Activated T-cell treated with anti-CD3 and anti-CD28 coated beads, Interleukin-2, amount 50 U/mL, for 4 hours (primary cell): ENCODE measurements around the gene ARMC6. TPM values are rescaled to one million over a fixed set of nuclear protein-coding genes. Genes with fewer than 3 reads are reported as not detected.

Source experiments
- ATAC-seq, 2 donors: fragments of 200-7000 bp; cut with Tn5 transposase; one replicate each; pipeline ENCODE4 v1.10.0; 2021
- DNase-seq: peaks from one replicate; pipeline ENCODE4 v3.0.0-alpha.2; 2020
- H3K27me3 Mint-ChIP-seq: one replicate; pipeline ENCODE4 v1.8.0; 2021; ENCODE audit warnings: low read depth, mixed read lengths
- H3K36me3 Mint-ChIP-seq: one replicate; pipeline ENCODE4 v1.8.0; 2022; ENCODE audit warnings: mixed read lengths; ENCODE audit not compliant: insufficient read depth
- H3K4me1 Mint-ChIP-seq: one replicate; pipeline ENCODE4 v1.8.0; 2021; ENCODE audit warnings: low read depth, mixed read lengths
- H3K4me3 Mint-ChIP-seq: one replicate; pipeline ENCODE4 v1.8.0; 2021; ENCODE audit warnings: mild to moderate bottlenecking, moderate library complexity, mixed read lengths
- H3K9me3 Mint-ChIP-seq: one replicate; pipeline ENCODE4 v1.8.0; 2021; ENCODE audit warnings: mixed read lengths
- total RNA-seq, 3 donors: library from RNA; stranded (reverse); gene quantifications; one replicate each; pipeline ENCODE4 v1.2.1, GENCODE V29; 2021

Gene ARMC6
- 10 to 100 TPM; 80.0 to 93.9 (median 80.6) TPM for total RNA-seq

DNA sequence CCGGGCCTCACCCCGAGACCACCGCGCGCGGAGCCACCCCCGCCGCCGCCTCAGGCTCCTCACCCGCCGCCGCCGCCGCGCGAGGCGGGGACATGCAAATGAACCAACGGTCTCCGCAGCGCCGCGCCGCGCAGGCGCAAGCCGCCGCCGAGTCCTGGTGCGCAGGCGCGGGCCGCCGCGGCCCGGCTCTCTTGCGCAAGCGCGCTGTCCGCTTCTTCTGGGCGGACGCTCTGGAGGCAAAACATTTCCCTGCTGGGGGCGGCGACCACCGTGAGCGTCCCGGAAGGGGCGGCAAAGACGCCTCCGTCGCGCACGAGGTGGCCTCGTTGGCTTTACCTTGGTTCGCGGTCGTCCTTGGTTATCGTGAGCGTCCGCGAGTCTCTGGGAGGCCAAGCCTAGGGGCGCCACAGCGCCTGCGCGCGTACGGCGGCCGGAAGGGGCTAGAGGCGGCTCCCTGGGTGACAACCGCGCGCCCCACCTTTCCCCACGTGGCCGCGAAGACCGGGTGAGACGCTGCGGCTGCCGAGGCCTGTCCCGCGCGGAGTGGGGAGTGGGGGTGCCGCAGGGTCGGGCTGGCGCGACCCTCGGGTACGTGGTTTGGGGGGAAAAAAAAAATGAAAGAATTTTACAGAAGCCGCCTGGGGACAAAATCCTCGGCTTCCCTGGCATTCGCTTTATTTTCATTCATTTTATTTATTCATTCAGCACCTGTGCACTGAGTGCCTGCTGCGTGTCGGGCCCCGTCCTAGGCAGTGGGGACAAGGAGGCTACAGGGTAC lies at the start of gene ARMC6, which contains the start of gene SUGP2:
TSS of gene ARMC6 (plus strand) at position 178 of the 778 bp plus-strand sequence. CDS start 607 bp downstream, outside the sequence.
TSS of gene SUGP2 (minus strand) at position 92 of the 778 bp plus-strand sequence. CDS start 2,446 bp downstream, outside the sequence.
- no peaks in the 10 kb centered on the region for H3K9me3 Mint-ChIP-seq
- H3K4me1 Mint-ChIP-seq, result peaks cover 21% of the 10 kb centered on the region
- DNase-seq (peak; percentile 85), ATAC-seq (peak; percentile 82 to 83)
- H3K4me3 Mint-ChIP-seq, result peak within 1 kb of the TSS; percentile 91
- peaks cover 12% of the 10 kb centered on the region for H3K36me3 Mint-ChIP-seq
- no peaks in the 10 kb centered on the region for H3K27me3 Mint-ChIP-seq

DNA sequence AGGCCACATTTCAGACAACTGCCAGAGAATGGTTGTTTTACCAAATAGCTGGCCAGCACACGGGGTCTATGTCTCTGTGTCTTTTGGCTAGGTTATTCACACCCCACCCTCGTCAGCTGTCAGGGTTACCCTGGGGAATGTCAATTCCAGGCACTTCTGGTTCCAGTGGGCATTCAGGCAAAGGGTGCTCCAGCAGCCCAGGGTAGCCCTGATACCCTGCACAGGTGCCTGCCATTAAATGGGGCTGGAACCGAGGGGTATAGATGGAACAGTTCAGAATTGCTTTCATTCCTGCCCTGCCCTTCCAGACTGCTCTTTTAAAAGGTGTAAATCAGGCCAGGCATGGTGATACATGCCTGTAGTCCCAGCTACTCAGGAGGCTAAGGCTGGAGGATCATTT lies 49.2 kb upstream of the ARMC6 start:
- no peaks in the 10 kb centered on the region for H3K4me1 Mint-ChIP-seq
- ATAC-seq (no peak), DNase-seq (no peak)
- no peaks in the 10 kb centered on the region for H3K9me3 Mint-ChIP-seq
- H3K27me3 Mint-ChIP-seq, result peaks cover 17% of the 10 kb centered on the region
- no peaks in the 10 kb centered on the region for H3K36me3 Mint-ChIP-seq
- H3K4me3 Mint-ChIP-seq, result no peak overlapping the region

DNA sequence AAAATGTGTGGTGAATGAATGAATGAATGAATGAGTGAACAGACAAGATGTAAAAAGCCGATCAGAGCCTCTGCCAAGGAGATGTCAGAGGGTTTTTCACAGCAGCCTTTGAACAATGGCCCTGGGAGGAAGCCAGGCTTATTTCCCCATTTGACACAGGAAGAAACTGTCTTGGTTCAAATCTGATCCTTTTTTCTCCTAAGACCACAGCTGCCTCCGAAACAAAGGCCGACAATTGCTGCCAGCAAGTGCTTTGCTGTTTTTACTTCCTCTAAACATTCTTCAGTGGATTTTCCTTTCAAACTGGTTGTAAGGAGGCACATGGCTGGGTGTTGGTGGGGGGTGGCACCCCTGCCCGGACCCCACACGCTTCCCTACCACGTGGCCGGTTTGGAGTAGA lies 48.1 kb upstream of the ARMC6 start:
- Mint-ChIP-seq H3K4me3 (no peak overlapping the region), H3K9me3 (no peaks in the 10 kb centered on the region), H3K36me3 (no peaks in the 10 kb centered on the region), H3K4me1 (no peaks in the 10 kb centered on the region), H3K27me3 (peaks cover 16% of the 10 kb centered on the region)
- ATAC-seq (no peak), DNase-seq (no peak)

DNA sequence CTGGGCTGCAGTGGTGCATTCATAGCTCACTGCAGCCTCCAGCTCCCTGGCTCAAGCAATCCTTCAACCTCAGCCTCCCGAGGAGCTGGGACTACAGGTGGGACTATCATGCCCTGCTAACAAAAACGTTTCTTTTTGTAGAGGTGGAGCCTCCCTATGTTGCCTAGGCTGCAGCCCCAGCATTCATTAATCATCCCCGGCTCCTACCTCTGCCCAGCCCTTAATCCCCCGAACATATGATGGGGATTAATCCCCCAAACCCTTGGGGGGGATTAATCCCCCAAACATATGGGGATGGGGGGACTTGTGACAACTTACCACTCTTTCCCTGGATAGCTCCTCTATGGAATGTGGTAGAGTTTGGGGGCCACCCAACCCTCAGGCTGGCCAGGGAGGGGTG lies 45.9 kb upstream of the ARMC6 start:
- Mint-ChIP-seq H3K27me3 (peaks cover 8% of the 10 kb centered on the region), H3K9me3 (no peaks in the 10 kb centered on the region), H3K36me3 (peaks cover 5% of the 10 kb centered on the region), H3K4me1 (no peaks in the 10 kb centered on the region), H3K4me3 (no peak overlapping the region)
- ATAC-seq (no peak), DNase-seq (no peak)

DNA sequence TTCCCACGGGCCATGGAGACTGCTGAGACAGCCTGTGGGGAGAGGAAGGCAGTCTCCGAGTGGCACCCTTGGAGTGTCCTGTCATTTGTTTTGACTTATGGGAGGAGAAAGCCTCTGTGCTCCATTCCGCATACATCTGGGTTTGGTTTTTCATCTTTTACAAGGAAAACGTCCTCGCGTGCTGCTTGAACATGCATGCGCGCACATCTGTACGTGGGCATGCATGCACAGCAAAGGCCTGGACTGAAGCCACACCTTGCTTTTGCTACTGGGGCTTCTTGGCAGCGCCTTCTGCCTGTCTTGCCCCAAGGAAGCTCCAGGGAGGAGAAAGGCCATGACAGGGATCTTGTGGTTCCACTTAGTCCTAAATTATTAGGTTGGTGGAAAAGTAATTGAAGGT lies 44.1 kb upstream of the ARMC6 start:
- Mint-ChIP-seq H3K4me1 (no peaks in the 10 kb centered on the region), H3K36me3 (peaks cover 22% of the 10 kb centered on the region), H3K27me3 (peaks cover 2% of the 10 kb centered on the region), H3K4me3 (no peak overlapping the region), H3K9me3 (no peaks in the 10 kb centered on the region)
- no peak for ATAC-seq
- DNase-seq, result no peak

DNA sequence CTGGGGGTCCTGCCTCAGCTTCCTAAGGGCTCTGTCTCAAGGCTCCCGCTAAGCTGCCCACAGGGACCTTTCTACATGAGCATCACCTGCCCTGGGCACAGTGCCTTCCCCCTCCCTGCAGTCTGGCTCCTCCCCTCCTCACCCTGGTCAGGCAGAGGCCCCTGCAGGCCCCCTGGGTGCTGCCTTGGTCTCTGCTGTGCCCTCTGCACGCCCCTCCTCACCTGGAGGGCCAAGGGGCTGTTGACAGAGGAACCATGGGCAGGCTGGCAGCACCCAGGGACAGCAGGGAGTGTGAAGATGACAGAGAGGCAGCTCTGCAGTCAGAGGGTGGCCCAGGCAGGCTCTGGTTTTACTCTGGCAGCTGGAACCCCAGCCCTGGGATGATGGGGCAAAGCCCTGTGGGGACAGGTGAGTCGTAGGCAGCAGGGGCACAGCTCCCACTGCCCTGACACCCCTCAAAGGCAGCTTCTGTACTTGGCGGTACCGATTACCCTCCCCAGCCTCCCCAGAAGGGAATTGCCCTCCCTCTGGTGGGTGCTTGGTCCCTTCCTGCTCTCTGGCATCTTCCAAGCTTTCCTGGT lies 43.2 kb upstream of the ARMC6 start:
- Mint-ChIP-seq H3K4me1 (no peaks in the 10 kb centered on the region), H3K36me3 (peaks cover 23% of the 10 kb centered on the region), H3K27me3 (no peaks in the 10 kb centered on the region), H3K4me3 (no peak overlapping the region), H3K9me3 (no peaks in the 10 kb centered on the region)
- DNase-seq (no peak), ATAC-seq (peak in 1 of 2 donors; percentile 27)

DNA sequence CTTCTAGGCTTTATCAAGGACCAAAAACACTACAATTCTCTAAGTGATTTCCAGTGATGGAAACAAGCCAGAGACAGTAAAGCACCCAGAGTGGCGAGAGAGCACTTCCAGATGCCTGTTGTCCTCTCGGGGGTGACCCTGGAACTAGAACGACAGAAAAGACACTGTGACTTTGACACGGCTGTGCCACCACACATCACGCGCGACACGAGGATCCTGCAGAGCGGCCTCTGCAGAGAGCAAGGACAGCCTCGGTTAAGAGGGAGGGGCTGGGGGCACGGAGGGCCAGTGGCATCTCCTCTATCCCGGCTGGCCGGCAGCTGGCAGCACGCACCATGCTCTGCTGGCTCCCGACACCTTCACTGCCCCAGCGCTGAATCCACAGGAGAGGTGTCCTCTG lies 42.4 kb upstream of the ARMC6 start:
- Mint-ChIP-seq H3K4me1 (no peaks in the 10 kb centered on the region), H3K4me3 (no peak overlapping the region), H3K36me3 (peaks cover 25% of the 10 kb centered on the region), H3K9me3 (no peaks in the 10 kb centered on the region), H3K27me3 (no peaks in the 10 kb centered on the region)
- no peak for DNase-seq
- ATAC-seq, result no peak

DNA sequence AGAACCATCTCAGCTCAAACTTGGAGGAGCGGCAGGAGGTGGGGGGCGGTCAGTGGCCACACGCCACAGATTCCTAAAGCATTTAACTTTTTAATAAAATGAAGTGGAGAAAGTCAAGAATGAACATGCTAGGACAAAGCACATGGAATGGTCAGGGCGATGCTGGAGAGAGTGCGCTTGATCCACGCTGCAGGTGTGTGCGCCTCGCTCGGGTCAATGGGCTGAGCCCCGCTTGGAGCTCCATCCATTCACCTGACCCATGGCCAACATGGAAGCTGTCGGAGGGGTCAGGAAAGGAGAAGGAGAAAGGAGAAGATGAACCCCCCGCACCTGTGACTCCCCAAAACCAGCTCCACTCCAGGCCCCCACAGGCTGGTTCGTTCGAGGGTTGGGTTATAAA lies 41.9 kb upstream of the ARMC6 start:
- Mint-ChIP-seq H3K27me3 (no peaks in the 10 kb centered on the region), H3K9me3 (no peaks in the 10 kb centered on the region), H3K4me1 (no peaks in the 10 kb centered on the region), H3K4me3 (no peak overlapping the region), H3K36me3 (peaks cover 25% of the 10 kb centered on the region)
- DNase-seq (no peak), ATAC-seq (no peak)

DNA sequence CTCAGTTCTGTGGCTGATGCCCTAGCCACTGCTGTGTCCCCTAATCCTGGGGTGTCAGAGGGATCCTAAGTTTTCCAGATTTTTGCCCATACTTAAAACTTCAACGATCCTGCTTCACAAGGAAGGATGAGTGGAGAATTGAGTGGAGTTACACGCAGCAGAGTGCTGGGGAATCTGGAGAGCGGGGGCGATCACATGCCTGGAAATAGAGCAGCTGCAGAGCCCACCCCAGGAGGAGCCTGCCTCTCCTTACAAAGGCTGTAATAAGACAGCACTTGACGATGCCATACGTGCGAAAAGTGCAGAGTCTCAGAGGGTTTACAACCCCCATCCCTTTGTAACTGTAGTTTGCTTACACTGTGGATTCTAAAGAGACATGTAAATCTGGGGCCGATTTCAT lies 40.7 kb upstream of the ARMC6 start:
- no peaks in the 10 kb centered on the region for H3K4me1 Mint-ChIP-seq
- H3K4me3 Mint-ChIP-seq, result no peak overlapping the region
- ATAC-seq (no peak), DNase-seq (no peak)
- no peaks in the 10 kb centered on the region for H3K9me3 Mint-ChIP-seq
- peaks cover 28% of the 10 kb centered on the region for H3K36me3 Mint-ChIP-seq
- no peaks in the 10 kb centered on the region for H3K27me3 Mint-ChIP-seq

DNA sequence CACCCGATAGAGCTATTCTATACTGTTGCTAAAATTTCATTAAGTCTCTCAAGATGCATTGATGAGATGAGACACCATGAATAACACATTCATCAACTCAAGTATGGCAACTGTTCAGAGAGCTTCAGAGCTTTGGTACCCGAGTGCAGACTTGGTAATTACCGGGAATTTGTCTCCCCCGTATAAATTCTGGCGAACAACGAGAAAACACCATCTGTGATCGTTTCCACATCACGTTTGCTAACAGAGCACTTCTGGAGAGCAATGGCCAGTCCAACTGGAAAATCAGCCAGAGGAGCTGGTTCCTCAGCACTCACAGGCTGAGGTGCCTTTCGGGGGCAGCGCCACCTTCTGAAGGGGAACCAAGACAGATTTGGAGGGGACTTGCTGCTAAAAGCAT lies 40.3 kb upstream of the ARMC6 start:
- H3K36me3 Mint-ChIP-seq, result peaks cover 30% of the 10 kb centered on the region
- ATAC-seq (no peak), DNase-seq (no peak)
- H3K9me3 Mint-ChIP-seq, result no peaks in the 10 kb centered on the region
- H3K4me3 Mint-ChIP-seq, result no peak overlapping the region
- H3K4me1 Mint-ChIP-seq, result no peaks in the 10 kb centered on the region
- no peaks in the 10 kb centered on the region for H3K27me3 Mint-ChIP-seq

DNA sequence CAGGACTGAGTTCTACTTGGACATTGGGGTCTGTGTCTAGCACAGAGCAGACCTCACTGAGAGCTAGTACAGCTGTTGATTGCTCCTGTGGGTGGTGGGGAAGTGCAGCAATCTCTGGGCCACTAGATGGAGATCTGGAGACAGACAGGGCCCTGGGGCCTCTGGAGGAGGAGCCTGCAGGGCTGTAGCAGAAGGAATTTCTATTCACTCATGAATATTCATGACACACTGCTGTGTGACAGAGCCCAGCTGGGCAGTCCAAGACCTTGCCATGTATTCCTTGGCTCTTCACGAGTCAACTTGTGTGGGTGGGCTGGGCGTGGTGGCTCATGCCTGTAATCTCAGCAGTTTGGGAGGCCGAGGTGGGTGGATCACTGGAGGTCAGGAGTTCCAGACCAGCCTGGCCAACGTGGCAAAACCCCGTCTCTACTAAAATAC lies 37.6 kb upstream of the ARMC6 start:
- Mint-ChIP-seq H3K4me3 (no peak overlapping the region), H3K36me3 (peaks cover 42% of the 10 kb centered on the region), H3K27me3 (no peaks in the 10 kb centered on the region), H3K9me3 (no peaks in the 10 kb centered on the region), H3K4me1 (peaks cover 22% of the 10 kb centered on the region)
- DNase-seq (no peak), ATAC-seq (peak in 1 of 2 donors; percentile 55)

DNA sequence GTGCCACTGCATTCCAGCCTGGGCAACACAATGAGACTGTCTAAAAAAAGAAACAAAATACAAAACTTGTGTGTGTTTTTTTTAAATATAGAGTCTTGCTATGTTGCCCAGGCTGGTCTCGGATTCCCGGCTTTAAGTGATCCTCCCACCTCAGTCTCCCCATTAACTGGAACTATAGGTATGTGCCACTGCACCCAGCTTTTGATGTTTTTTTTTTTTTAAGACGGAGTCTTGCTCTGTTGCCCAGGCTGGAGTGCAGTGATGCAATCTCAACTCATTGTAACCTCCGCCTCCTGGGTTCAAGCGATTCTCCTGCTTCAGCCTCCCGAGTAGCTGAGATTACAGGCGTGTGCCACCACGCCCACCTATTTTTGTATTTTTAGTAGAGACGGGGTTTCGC lies 37.1 kb upstream of the ARMC6 start:
- no peak overlapping the region for H3K4me3 Mint-ChIP-seq
- no peak for ATAC-seq
- no peaks in the 10 kb centered on the region for H3K27me3 Mint-ChIP-seq
- peaks cover 39% of the 10 kb centered on the region for H3K36me3 Mint-ChIP-seq
- DNase-seq, result no peak
- H3K4me1 Mint-ChIP-seq, result peaks cover 25% of the 10 kb centered on the region
- no peaks in the 10 kb centered on the region for H3K9me3 Mint-ChIP-seq

DNA sequence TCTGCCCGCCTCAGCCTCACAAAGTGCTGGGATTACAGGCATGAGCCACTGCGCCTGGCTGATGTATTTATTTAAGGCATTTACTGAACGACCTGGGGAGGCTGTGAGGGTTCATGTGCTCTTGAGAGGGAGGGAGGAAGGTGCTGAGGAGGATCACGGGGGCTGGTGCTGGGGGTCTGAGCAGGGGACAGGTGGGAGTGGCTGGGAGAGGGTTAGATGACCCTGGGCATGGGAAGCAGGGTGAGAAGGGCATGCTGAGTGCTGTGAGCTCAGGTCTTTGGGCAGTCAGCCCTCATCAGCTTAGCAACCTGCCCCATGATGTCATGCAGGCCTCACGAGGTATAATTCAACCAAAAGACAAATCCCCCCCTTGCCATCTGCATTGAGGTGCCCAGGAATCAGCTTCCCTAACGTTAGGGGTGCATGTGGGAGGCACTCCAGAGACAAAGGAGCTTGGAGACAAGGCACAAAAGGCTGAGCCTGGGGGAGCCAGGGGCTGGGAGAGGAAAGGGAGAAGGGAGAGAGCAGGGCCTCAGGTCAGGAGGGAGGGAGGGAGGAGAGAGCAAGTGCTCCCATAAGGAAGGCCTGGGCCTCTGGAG lies 36.5 kb upstream of the ARMC6 start:
- ATAC-seq (no peak), DNase-seq (no peak)
- peaks cover 40% of the 10 kb centered on the region for H3K36me3 Mint-ChIP-seq
- H3K9me3 Mint-ChIP-seq, result no peaks in the 10 kb centered on the region
- no peaks in the 10 kb centered on the region for H3K27me3 Mint-ChIP-seq
- no peak overlapping the region for H3K4me3 Mint-ChIP-seq
- peaks cover 29% of the 10 kb centered on the region for H3K4me1 Mint-ChIP-seq

DNA sequence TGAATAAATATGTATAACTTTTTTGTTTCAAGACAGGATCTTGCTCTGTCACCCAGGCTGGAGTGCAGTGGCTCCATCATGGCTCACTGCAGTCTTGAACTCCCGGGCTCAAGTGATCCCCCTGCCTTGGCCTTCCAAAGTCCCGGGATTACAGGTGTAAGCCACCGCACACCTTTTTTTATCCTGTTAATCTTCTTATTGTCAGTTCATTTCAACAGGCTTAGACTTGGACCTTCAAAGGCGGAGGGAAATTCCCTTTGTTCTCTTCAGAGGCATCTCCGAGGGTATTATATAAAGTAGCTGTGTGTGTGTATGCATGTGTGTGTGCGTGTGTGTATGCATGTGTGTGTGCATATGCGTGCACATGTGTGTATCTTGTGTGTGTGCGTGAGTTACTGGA lies 35.1 kb upstream of the ARMC6 start:
- peaks cover 29% of the 10 kb centered on the region for H3K4me1 Mint-ChIP-seq
- ATAC-seq, result no peak
- H3K36me3 Mint-ChIP-seq, result peaks cover 35% of the 10 kb centered on the region
- H3K9me3 Mint-ChIP-seq, result no peaks in the 10 kb centered on the region
- H3K4me3 Mint-ChIP-seq, result no peak overlapping the region
- DNase-seq, result no peak
- no peaks in the 10 kb centered on the region for H3K27me3 Mint-ChIP-seq
